Ovary (tissue), 3 donors: ENCODE data around the gene NPFF.

Source experiments
- POLR2A ChIP-seq: fragments of 450-650 bp; IDR thresholded peaks from one replicate; pipeline ENCODE4 v1.6.1; 2017; ENCODE audit warnings: antibody characterized with exemption, mild to moderate bottlenecking, moderate library complexity
- TF ChIP-seq, protein P1 (sequence below), 3 donors: fragments of 450-650 bp in 2 of 3; fragments of 200-600 bp in 1 of 3; IDR thresholded peaks; one replicate each; pipeline versions ENCODE4 v1.5.1 to v1.8.0; 2016 to 2022; ENCODE audit warnings: antibody characterized with exemption in 3 of 3, mild to moderate bottlenecking in 1 of 3
- donor health status: DM: no; HTN: no; CAD: no.

DNA sequence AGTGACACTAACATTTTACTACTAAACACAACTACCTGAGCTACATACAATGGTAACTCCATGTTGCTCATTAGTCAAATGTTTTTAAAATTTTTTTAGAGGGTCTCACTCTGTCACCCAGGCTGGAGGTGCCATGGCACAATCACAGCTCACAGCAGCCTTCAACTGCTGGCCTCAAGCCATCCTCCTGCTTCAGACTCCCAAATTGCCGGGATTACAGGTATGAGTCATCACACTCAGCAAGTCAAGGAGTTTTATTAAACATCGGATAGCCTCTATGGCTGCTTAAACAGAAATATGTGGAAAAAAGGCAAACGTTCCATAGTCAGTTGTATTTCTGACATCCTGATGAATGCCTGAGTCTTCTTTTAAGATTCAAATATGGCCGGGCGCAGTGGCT lies 11.1 kb upstream of the NPFF start:
- TF ChIP-seq, protein P1, sequence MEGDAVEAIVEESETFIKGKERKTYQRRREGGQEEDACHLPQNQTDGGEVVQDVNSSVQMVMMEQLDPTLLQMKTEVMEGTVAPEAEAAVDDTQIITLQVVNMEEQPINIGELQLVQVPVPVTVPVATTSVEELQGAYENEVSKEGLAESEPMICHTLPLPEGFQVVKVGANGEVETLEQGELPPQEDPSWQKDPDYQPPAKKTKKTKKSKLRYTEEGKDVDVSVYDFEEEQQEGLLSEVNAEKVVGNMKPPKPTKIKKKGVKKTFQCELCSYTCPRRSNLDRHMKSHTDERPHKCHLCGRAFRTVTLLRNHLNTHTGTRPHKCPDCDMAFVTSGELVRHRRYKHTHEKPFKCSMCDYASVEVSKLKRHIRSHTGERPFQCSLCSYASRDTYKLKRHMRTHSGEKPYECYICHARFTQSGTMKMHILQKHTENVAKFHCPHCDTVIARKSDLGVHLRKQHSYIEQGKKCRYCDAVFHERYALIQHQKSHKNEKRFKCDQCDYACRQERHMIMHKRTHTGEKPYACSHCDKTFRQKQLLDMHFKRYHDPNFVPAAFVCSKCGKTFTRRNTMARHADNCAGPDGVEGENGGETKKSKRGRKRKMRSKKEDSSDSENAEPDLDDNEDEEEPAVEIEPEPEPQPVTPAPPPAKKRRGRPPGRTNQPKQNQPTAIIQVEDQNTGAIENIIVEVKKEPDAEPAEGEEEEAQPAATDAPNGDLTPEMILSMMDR (IDR thresholded peaks at IDR 0.05), result no peak
- TF ChIP-seq POLR2A, result no peak
